ENCODE measurements around the gene NDUFS7. TPM values are rescaled to one million over a fixed set of nuclear protein-coding genes. Genes with fewer than 3 reads are reported as not detected.
A peak's percentile ranks its signal among the peaks of the same experiment; 100 is the strongest.

The NDUFS7 gene
- total and polyA plus RNA-seq, 9 of the 15 experiments (the other 6 are each of a cell fraction or from before 2014, with no cell fraction given), result 6.0 to 271 (median 60.6) TPM

DNA sequence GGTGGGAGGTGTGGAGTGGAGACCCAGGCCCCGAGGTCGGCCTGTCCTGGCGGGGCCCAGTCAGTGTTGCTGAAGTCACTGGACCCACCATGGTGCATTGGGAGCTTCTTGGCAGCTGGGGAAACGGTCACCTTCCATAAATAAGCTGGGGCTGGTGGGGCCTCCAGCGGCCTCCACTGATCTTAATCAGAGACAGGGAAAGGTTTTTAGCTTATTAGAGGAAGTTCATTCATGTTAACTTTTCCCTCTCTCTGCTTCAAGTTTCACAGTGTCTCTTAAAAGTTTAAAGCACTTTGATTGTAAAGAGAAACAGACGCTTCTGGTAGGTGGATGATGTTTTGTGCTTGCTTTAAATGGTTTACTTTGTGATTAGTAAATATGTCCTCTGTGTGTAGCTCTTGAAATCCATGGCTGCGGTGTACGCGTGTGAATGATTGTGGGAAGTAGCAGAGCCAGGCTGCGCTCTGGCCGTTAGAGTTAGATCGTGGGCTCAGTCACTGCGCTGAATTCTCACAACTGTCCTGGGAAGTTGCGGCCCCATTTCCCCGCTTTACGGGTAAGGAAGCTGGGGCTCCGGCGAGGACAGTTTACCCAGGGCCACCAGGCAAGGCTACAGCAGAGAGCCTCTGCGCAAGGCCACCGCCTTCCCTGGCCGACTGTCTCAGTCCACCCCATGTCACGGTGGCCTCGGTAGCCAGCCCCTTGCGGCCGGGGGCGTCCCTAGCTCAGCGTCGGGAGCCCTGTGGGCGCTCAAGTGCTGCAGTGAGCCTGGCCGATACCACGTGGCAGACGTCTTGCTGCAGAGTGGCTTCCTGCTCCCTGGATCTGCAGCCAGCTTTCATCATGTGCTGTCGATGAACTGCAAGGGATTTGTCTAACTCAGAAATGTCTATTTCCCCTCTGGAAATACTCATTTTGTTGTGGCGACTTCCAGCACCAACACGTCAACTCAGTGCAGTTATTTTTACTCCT is 16.5 kb upstream of the NDUFS7 start (continued):
- TF ChIP-seq RBBP5 (IDR thresholded peaks at IDR 0.05; ENCODE audit: borderline replicate concordance, insufficient read depth, low read length, poor library complexity, severe bottlenecking), result peak; percentile 38
- TF ChIP-seq SIN3B (IDR thresholded peaks at IDR 0.05; ENCODE audit: low read depth), result no peak
- TF ChIP-seq, protein P1, sequence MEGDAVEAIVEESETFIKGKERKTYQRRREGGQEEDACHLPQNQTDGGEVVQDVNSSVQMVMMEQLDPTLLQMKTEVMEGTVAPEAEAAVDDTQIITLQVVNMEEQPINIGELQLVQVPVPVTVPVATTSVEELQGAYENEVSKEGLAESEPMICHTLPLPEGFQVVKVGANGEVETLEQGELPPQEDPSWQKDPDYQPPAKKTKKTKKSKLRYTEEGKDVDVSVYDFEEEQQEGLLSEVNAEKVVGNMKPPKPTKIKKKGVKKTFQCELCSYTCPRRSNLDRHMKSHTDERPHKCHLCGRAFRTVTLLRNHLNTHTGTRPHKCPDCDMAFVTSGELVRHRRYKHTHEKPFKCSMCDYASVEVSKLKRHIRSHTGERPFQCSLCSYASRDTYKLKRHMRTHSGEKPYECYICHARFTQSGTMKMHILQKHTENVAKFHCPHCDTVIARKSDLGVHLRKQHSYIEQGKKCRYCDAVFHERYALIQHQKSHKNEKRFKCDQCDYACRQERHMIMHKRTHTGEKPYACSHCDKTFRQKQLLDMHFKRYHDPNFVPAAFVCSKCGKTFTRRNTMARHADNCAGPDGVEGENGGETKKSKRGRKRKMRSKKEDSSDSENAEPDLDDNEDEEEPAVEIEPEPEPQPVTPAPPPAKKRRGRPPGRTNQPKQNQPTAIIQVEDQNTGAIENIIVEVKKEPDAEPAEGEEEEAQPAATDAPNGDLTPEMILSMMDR (IDR thresholded peaks at IDR 0.05 in 2 of 3, conservative IDR thresholded peaks at IDR 0.05 in 1 of 3; ENCODE audit: insufficient read depth in 2 of 3, low read depth in 1 of 3, low read length in 3 of 3), result no peak
- TF ChIP-seq KAT7 (CRISPR knock-in tag; IDR thresholded peaks at IDR 0.05; ENCODE audit: borderline replicate concordance), result 0 out of 2 replicates have a peak, but pooled peaks have one; percentile 11
- TF ChIP-seq, protein P2, sequence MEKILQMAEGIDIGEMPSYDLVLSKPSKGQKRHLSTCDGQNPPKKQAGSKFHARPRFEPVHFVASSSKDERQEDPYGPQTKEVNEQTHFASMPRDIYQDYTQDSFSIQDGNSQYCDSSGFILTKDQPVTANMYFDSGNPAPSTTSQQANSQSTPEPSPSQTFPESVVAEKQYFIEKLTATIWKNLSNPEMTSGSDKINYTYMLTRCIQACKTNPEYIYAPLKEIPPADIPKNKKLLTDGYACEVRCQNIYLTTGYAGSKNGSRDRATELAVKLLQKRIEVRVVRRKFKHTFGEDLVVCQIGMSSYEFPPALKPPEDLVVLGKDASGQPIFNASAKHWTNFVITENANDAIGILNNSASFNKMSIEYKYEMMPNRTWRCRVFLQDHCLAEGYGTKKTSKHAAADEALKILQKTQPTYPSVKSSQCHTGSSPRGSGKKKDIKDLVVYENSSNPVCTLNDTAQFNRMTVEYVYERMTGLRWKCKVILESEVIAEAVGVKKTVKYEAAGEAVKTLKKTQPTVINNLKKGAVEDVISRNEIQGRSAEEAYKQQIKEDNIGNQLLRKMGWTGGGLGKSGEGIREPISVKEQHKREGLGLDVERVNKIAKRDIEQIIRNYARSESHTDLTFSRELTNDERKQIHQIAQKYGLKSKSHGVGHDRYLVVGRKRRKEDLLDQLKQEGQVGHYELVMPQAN (IDR thresholded peaks at IDR 0.05; ENCODE audit: borderline replicate concordance), result no peak
- TF ChIP-seq SP1 (CRISPR knock-in tag; IDR thresholded peaks at IDR 0.05), result peak; percentile 34; the same call in 1 of the 2 replicates
- TF ChIP-seq, protein P3, sequence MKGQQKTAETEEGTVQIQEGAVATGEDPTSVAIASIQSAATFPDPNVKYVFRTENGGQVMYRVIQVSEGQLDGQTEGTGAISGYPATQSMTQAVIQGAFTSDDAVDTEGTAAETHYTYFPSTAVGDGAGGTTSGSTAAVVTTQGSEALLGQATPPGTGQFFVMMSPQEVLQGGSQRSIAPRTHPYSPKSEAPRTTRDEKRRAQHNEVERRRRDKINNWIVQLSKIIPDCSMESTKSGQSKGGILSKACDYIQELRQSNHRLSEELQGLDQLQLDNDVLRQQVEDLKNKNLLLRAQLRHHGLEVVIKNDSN (CRISPR knock-in tag; IDR thresholded peaks at IDR 0.05), result 0 out of 2 replicates have a peak, but pooled peaks have one; percentile 34
- TF ChIP-seq PPARD (CRISPR knock-in tag; IDR thresholded peaks at IDR 0.05), result no peak
- TF ChIP-seq ZFX (CRISPR knock-in tag; IDR thresholded peaks at IDR 0.05), result peak; percentile 68
- no peak for TF ChIP-seq U2AF2 (optimal IDR thresholded peaks at IDR 0.05; ENCODE audit: low read depth, low read length)
- peak; percentile 45; the same call in 1 of the 2 replicates for TF ChIP-seq GATA2 (CRISPR knock-in tag; IDR thresholded peaks at IDR 0.05)
